Activated B cell treated with CpG ODN at 0.5 μM for 24 hours (primary cell): ENCODE measurements around the gene BPIFA3. TPM values are rescaled to one million over a fixed set of nuclear protein-coding genes. Genes with fewer than 3 reads are reported as not detected.

Experiments used
- ATAC-seq: fragments of 200-7000 bp; cut with Tn5 transposase; one replicate; pipeline ENCODE4 v1.10.0; 2021; ENCODE audit warnings: low read depth, mild to moderate bottlenecking, moderate library complexity
- CTCF ChIA-PET: fragments of 350-600 bp; sonication (Branson Sonifier 250); formaldehyde crosslinking; loops from one replicate; lab custom pipeline; 2021; ENCODE audit warnings: antibody characterized with exemption; lab: Charles Lee
- POLR2A ChIA-PET: fragments of 350-600 bp; sonication (Branson Sonifier 250); formaldehyde crosslinking; loops from one replicate; lab custom pipeline; 2021; ENCODE audit warnings: antibody characterized with exemption; lab: Charles Lee
- DNase-seq: peaks from one replicate; pipeline ENCODE4 v3.0.0; 2022
- H3K27ac Mint-ChIP-seq: one replicate; pipeline ENCODE4 v1.8.0; 2020; ENCODE audit warnings: mixed read lengths
- H3K27me3 Mint-ChIP-seq: one replicate; pipeline ENCODE4 v1.8.0; 2021; ENCODE audit warnings: mixed read lengths
- H3K36me3 Mint-ChIP-seq: one replicate; pipeline ENCODE4 v1.8.0; 2021; ENCODE audit warnings: low read depth, mixed read lengths
- H3K4me1 Mint-ChIP-seq: one replicate; pipeline ENCODE4 v1.8.0; 2021; ENCODE audit warnings: mixed read lengths
- H3K4me3 Mint-ChIP-seq: one replicate; pipeline ENCODE4 v1.8.0; 2020; ENCODE audit warnings: mild to moderate bottlenecking, mixed read lengths
- H3K9me3 Mint-ChIP-seq: one replicate; pipeline ENCODE4 v1.8.0; 2020; ENCODE audit warnings: mixed read lengths
- CTCF ChIP-seq: fragments of 200-600 bp; IDR thresholded peaks from one replicate; pipeline ENCODE4 v1.8.0; 2022; ENCODE audit warnings: antibody characterized with exemption, mild to moderate bottlenecking
- intact Hi-C: fragments of 100-400 bp; cut with micrococcal nuclease; formaldehyde crosslinking; loops from one replicate; pipeline ENCODE4 v1.15.1; 2024
- total RNA-seq: library from RNA; stranded (reverse); gene quantifications from 2 replicates; pipeline ENCODE4 v1.2.3, GENCODE V29; 2022

Gene BPIFA3
- total RNA-seq, 1 donor from 2014 or later = not detected

GRCh38 chr20:33263784-33264183 is 46.6 kb downstream of the BPIFA3 start:
- CTCF ChIA-PET = no interaction called here
- peaks cover 34% of the 10 kb centered on the region for H3K27me3 Mint-ChIP-seq
- DNase-seq (no peak), ATAC-seq (no peak)
- POLR2A ChIA-PET = no interaction called here
- H3K4me3 Mint-ChIP-seq = no peak overlapping the region
- H3K36me3 Mint-ChIP-seq = no peaks in the 10 kb centered on the region
- no peaks in the 10 kb centered on the region for H3K9me3 Mint-ChIP-seq
- intact Hi-C loops = no loop called here
- H3K27ac Mint-ChIP-seq = no peak overlapping the region
- no peak for TF ChIP-seq CTCF
- H3K4me1 Mint-ChIP-seq = no peaks in the 10 kb centered on the region

- Mint-ChIP-seq H3K4me3 (no peak overlapping the region), H3K4me1 (no peaks in the 10 kb centered on the region), H3K27ac (no peak overlapping the region), H3K27me3 (peaks cover 26% of the 10 kb centered on the region), H3K36me3 (no peaks in the 10 kb centered on the region), H3K9me3 (no peaks in the 10 kb centered on the region)
- ATAC-seq = no peak
- TF ChIP-seq CTCF = no peak
- POLR2A ChIA-PET = no interaction called here
- no peak for DNase-seq
- intact Hi-C loops = no loop called here
- CTCF ChIA-PET = no interaction called here
Measured at GRCh38 chr20:33267701-33268100, 50.5 kb downstream of the BPIFA3 start.

GRCh38 chr20:33272155-33272873 is 55.2 kb downstream of the BPIFA3 start:
- H3K27me3 Mint-ChIP-seq = peaks cover 19% of the 10 kb centered on the region
- H3K36me3 Mint-ChIP-seq = no peaks in the 10 kb centered on the region
- H3K4me1 Mint-ChIP-seq = no peaks in the 10 kb centered on the region
- ATAC-seq = no peak
- no peak overlapping the region for H3K4me3 Mint-ChIP-seq
- TF ChIP-seq CTCF = no peak
- intact Hi-C loops = no loop called here
- no peak for DNase-seq
- CTCF ChIA-PET = no interaction called here
- POLR2A ChIA-PET = no interaction called here
- H3K27ac Mint-ChIP-seq = no peak overlapping the region
- no peaks in the 10 kb centered on the region for H3K9me3 Mint-ChIP-seq

- DNase-seq (no peak), ATAC-seq (no peak)
- no peaks in the 10 kb centered on the region for H3K9me3 Mint-ChIP-seq
- no peak overlapping the region for H3K4me3 Mint-ChIP-seq
- peaks cover 20% of the 10 kb centered on the region for H3K27me3 Mint-ChIP-seq
- no peaks in the 10 kb centered on the region for H3K36me3 Mint-ChIP-seq
- POLR2A ChIA-PET = no interaction called here
- intact Hi-C loops = no loop called here
- no peak overlapping the region for H3K27ac Mint-ChIP-seq
- CTCF ChIA-PET = no interaction called here
- H3K4me1 Mint-ChIP-seq = no peaks in the 10 kb centered on the region
- TF ChIP-seq CTCF = no peak
Measured at GRCh38 chr20:33273117-33273851, 56.1 kb downstream of the BPIFA3 start.

GRCh38 chr20:33275215-33275614 is 58.1 kb downstream of the BPIFA3 start:
- no peaks in the 10 kb centered on the region for H3K9me3 Mint-ChIP-seq
- no peak overlapping the region for H3K27ac Mint-ChIP-seq
- ChIA-PET POLR2A (no interaction called here), CTCF (no interaction called here)
- no peak overlapping the region for H3K4me3 Mint-ChIP-seq
- ATAC-seq (no peak), DNase-seq (no peak)
- H3K36me3 Mint-ChIP-seq = no peaks in the 10 kb centered on the region
- TF ChIP-seq CTCF = no peak
- intact Hi-C loops = no loop called here
- H3K27me3 Mint-ChIP-seq = peaks cover 28% of the 10 kb centered on the region
- no peaks in the 10 kb centered on the region for H3K4me1 Mint-ChIP-seq
